CD4-positive, alpha-beta T cell (primary cell): ENCODE results near the gene CD72. TPM values are rescaled to one million over a fixed set of nuclear protein-coding genes. Genes with fewer than 3 reads are reported as not detected.
"Not testable (repeated sequence)": the region's sequence is repeated elsewhere in the genome, so short reads cannot be mapped to it uniquely, and the experiment has no call there.

Experiments
- ATAC-seq: fragments of 200-7000 bp; cut with Tn5 transposase; one replicate; pipeline ENCODE4 v1.10.0; 2022; ENCODE audit warnings: mild to moderate bottlenecking; ENCODE audit not compliant: poor library complexity
- CTCF ChIA-PET: fragments of 350-600 bp; sonication (Branson Sonifier 250); formaldehyde crosslinking; loops from one replicate; lab custom pipeline; 2021; ENCODE audit warnings: antibody characterized with exemption, inconsistent platforms; lab: Charles Lee
- POLR2A ChIA-PET: fragments of 350-600 bp; sonication (Branson Sonifier 250); formaldehyde crosslinking; loops from one replicate; lab custom pipeline; 2021; ENCODE audit warnings: antibody characterized with exemption, inconsistent platforms; lab: Charles Lee
- DNase-seq, 14 experiments: peaks; one replicate each; pipeline ENCODE4 v3.0.0-alpha.2; 2013 to 2020; ENCODE audit warnings: mixed read lengths in 2 of 14
- H3K27ac ChIP-seq, 2 donors: one replicate each; pipeline versions ENCODE4 v1.5.1 to v1.7.0; 2013; ENCODE audit warnings: low read length in 2 of 2, low read depth in 1 of 2, mild to moderate bottlenecking in 1 of 2
- H3K27me3 ChIP-seq, 2 experiments: 1 replicate in 1 of 2; 2 replicates in 1 of 2; pipeline versions ENCODE4 v1.6.1 to v1.7.0; 2013; ENCODE audit warnings: low read length in 2 of 2, control low read depth in 1 of 2, mild to moderate bottlenecking in 1 of 2, moderate library complexity in 1 of 2; ENCODE audit not compliant: insufficient read depth in 2 of 2, control insufficient read depth in 1 of 2
- H3K36me3 ChIP-seq: one replicate; pipeline ENCODE4 v1.6.1; 2013; ENCODE audit warnings: low read length, control low read depth; ENCODE audit not compliant: insufficient read depth
- H3K4me1 ChIP-seq: one replicate; pipeline ENCODE4 v1.6.1; 2013; ENCODE audit warnings: low read length, control low read depth; ENCODE audit not compliant: insufficient read depth
- H3K4me3 ChIP-seq: one replicate; pipeline ENCODE4 v1.5.1; 2013; ENCODE audit warnings: mild to moderate bottlenecking, low read length, moderate library complexity
- H3K9me3 ChIP-seq, 2 experiments: 1 replicate in 1 of 2; 2 replicates in 1 of 2; pipeline versions ENCODE4 v1.6.1 to v1.7.0; 2013; ENCODE audit warnings: low read length in 2 of 2, mild to moderate bottlenecking in 2 of 2, control low read depth in 1 of 2, moderate library complexity in 1 of 2; ENCODE audit not compliant: control insufficient read depth in 1 of 2, insufficient read depth in 1 of 2
- H3K27ac Mint-ChIP-seq: one replicate; pipeline ENCODE4 v1.8.0; 2020; ENCODE audit warnings: mixed read lengths
- H3K27me3 Mint-ChIP-seq: one replicate; pipeline ENCODE4 v1.8.0; 2021; ENCODE audit warnings: mixed read lengths
- H3K36me3 Mint-ChIP-seq: one replicate; pipeline ENCODE4 v1.8.0; 2021; ENCODE audit warnings: low read depth, mixed read lengths
- H3K4me1 Mint-ChIP-seq: one replicate; pipeline ENCODE4 v1.8.0; 2021; ENCODE audit warnings: low read depth, mixed read lengths
- H3K4me3 Mint-ChIP-seq: one replicate; pipeline ENCODE4 v1.8.0; 2020; ENCODE audit warnings: mild to moderate bottlenecking, mixed read lengths
- H3K9me3 Mint-ChIP-seq: one replicate; pipeline ENCODE4 v1.8.0; 2020; ENCODE audit warnings: mixed read lengths
- CTCF ChIP-seq: fragments of 200-600 bp; IDR thresholded peaks from one replicate; pipeline ENCODE4 v1.8.0; 2022; ENCODE audit warnings: antibody characterized with exemption, mild to moderate bottlenecking
- intact Hi-C, 2 experiments: fragments of 100-400 bp; cut with DNase I in 1 of 2; cut with micrococcal nuclease in 1 of 2; formaldehyde crosslinking; loops; one replicate each; pipeline versions ENCODE4 v1.15.1 to v1.9.0; 2023 to 2025; cut with DNase I, micrococcal nuclease
- total RNA-seq, 174 experiments: library from RNA in 2 of 174; stranded (reverse) in 2 of 174; gene quantifications; one replicate each; pipeline ENCODE4 v1.2.3 and lab custom pipeline; 2021 to 2026

The CD72 gene
- total RNA-seq, 2 experiments from 2014 or later = 2.3 to 3.6 TPM

GRCh38 chr9:35612843-35613242 lies 5.4 kb downstream of the CD72 start:
- Histone ChIP-seq H3K36me3 (peaks cover 26% of the 10 kb centered on the region), H3K4me3 (no peak overlapping the region), H3K27ac (no peak overlapping the region), H3K27me3 (no peaks in the 10 kb centered on the region), H3K4me1 (peaks cover 29% of the 10 kb centered on the region), H3K9me3 (no peaks in the 10 kb centered on the region)
- Mint-ChIP-seq H3K4me1 (peaks cover 36% of the 10 kb centered on the region), H3K27me3 (no peaks in the 10 kb centered on the region), H3K27ac (no peak overlapping the region), H3K4me3 (no peak overlapping the region), H3K9me3 (no peaks in the 10 kb centered on the region), H3K36me3 (peaks cover 13% of the 10 kb centered on the region)
- intact Hi-C loops = no loop called here
- DNase-seq (no peak), ATAC-seq (no peak)
- no peak for TF ChIP-seq CTCF
- CTCF ChIA-PET = no interaction called here
- POLR2A ChIA-PET = interaction anchor here (4.5 kb wide), 1 partner anchor 34 kb away, joined by 29 read pairs; no protein-coding TSS in a partner anchor

GRCh38 chr9:35612066-35612465 lies 6.1 kb downstream of the CD72 start:
- DNase-seq, H3K27me3 Mint-ChIP-seq, H3K4me3 ChIP-seq, H3K27ac ChIP-seq, intact Hi-C loops, H3K27ac Mint-ChIP-seq, H3K9me3 Mint-ChIP-seq, ATAC-seq, H3K27me3 ChIP-seq, H3K9me3 ChIP-seq, H3K4me3 Mint-ChIP-seq: not testable (repeated sequence)
- peaks cover 33% of the 10 kb centered on the region for H3K36me3 ChIP-seq
- H3K4me1 ChIP-seq = peaks cover 26% of the 10 kb centered on the region
- H3K36me3 Mint-ChIP-seq = peaks cover 19% of the 10 kb centered on the region
- ChIA-PET POLR2A (interaction anchor here (1.6 to 4.5 kb wide), 2 partner anchors 35 to 38 kb away, joined by 4 to 29 read pairs; partner anchors contain the start of gene SIT1), CTCF (interaction anchor here (0.9 to 2.0 kb wide), 10 partner anchors 19 to 270 kb away, joined by 3 to 26 read pairs (median 6); partner anchors contain the start of genes CCDC107, CREB3, RMRP and TLN1)
- peaks cover 34% of the 10 kb centered on the region for H3K4me1 Mint-ChIP-seq

- TF ChIP-seq CTCF = peak; percentile 60
- peaks cover 32% of the 10 kb centered on the region for H3K4me1 Mint-ChIP-seq
- ATAC-seq = peak; percentile 98
- no peak overlapping the region for H3K27ac Mint-ChIP-seq
- Histone ChIP-seq H3K9me3 (no peaks in the 10 kb centered on the region), H3K36me3 (peaks cover 37% of the 10 kb centered on the region), H3K4me3 (no peak overlapping the region), H3K4me1 (peaks cover 26% of the 10 kb centered on the region), H3K27me3 (no peaks in the 10 kb centered on the region), H3K27ac (no peak overlapping the region)
- DNase-seq = peak; percentile 33 to 81 (median 47)
- H3K36me3 Mint-ChIP-seq = peaks cover 23% of the 10 kb centered on the region
- CTCF ChIA-PET = interaction anchor here (0.6 to 2.4 kb wide), 26 partner anchors 8 to 531 kb away, joined by 3 to 26 read pairs (median 3); partner anchors contain the start of genes CCDC107, CREB3, FANCG and GBA2
- peak overlapping the region; percentile 5 for H3K4me3 Mint-ChIP-seq
- intact Hi-C loops = no loop called here
- H3K9me3 Mint-ChIP-seq = no peaks in the 10 kb centered on the region
- POLR2A ChIA-PET = interaction anchor here (0.8 to 4.5 kb wide), 5 partner anchors 35 to 121 kb away, joined by 3 to 29 read pairs (median 5); partner anchors contain the start of genes CCDC107, CREB3, RMRP and SIT1
- H3K27me3 Mint-ChIP-seq = no peaks in the 10 kb centered on the region
These were observed 6.9 kb downstream of the CD72 start for GRCh38 chr9:35611230-35611797.
